Lung (tissue), 12 donors: Measurements from ENCODE around the gene TMEM270. TPM values are rescaled to one million over a fixed set of nuclear protein-coding genes. Genes with fewer than 3 reads are reported as not detected.

Experiments used
- ATAC-seq: fragments of 200-7000 bp; cut with Tn5 transposase; one replicate; pipeline ENCODE4 v1.9.1; 2020; ENCODE audit warnings: moderate number of reproducible peaks; ENCODE audit not compliant: insufficient read depth, low FRiP score
- DNase-seq, 3 donors: peaks; one replicate each; pipeline ENCODE4 v3.0.0-alpha.2; 2013 to 2017
- H3K27ac ChIP-seq, 2 donors: one replicate each; pipeline ENCODE4 v1.5.1; 2013; ENCODE audit warnings: mild to moderate bottlenecking in 2 of 2, moderate library complexity in 2 of 2, control low read depth in 1 of 2, inconsistent platforms in 1 of 2, low read depth in 1 of 2, low read length in 1 of 2
- H3K27me3 ChIP-seq, 3 donors: one replicate each; pipeline ENCODE4 v1.5.1; 2013; ENCODE audit warnings: low read length in 2 of 3; ENCODE audit not compliant: control insufficient read depth in 3 of 3, insufficient read depth in 3 of 3
- H3K36me3 ChIP-seq, 4 donors: one replicate each; pipeline ENCODE4 v1.5.1; 2013; ENCODE audit warnings: low read length in 4 of 4, mild to moderate bottlenecking in 1 of 4, moderate library complexity in 1 of 4; ENCODE audit not compliant: control insufficient read depth in 4 of 4, insufficient read depth in 4 of 4
- H3K4me1 ChIP-seq, 5 donors: one replicate each; pipeline ENCODE4 v1.5.1; 2013; ENCODE audit warnings: low read length in 5 of 5, mild to moderate bottlenecking in 2 of 5, moderate library complexity in 1 of 5; ENCODE audit not compliant: control insufficient read depth in 5 of 5, insufficient read depth in 5 of 5
- H3K4me3 ChIP-seq: one replicate; pipeline ENCODE4 v1.5.1; 2013; ENCODE audit warnings: mild to moderate bottlenecking, control low read depth, moderate library complexity
- H3K9ac ChIP-seq, 2 donors: one replicate each; pipeline ENCODE4 v1.5.1; 2013; ENCODE audit warnings: low read length in 2 of 2, control low read depth in 1 of 2; ENCODE audit not compliant: insufficient read depth in 1 of 2
- H3K9me3 ChIP-seq, 4 donors: one replicate each; pipeline ENCODE4 v1.5.1; 2013; ENCODE audit warnings: low read length in 3 of 4, mild to moderate bottlenecking in 1 of 4, moderate library complexity in 1 of 4; ENCODE audit not compliant: control insufficient read depth in 4 of 4, insufficient read depth in 3 of 4
- CTCF ChIP-seq: IDR thresholded peaks from 2 replicates; pipeline ENCODE4 v1.5.1; 2012; ENCODE audit warnings: mild to moderate bottlenecking; ENCODE audit errors: control extremely low read depth, extremely low read depth
- WGBS, 2 donors: extraction: QIAGEN DNeasy Blood & Tissue Kit; methylation state at CpG; one replicate each; pipeline ENCODE4 v1.1.7; 2013; 5-methylcytosine and 5-hydroxymethylcytosine counted together
- polyA plus RNA-seq, 2 donors: library from polyadenylated mRNA; stranded (reverse); fragments of 200-250 nt; gene quantifications; one replicate each; pipeline ENCODE4 v1.2.1, GENCODE V29; 2013
- total RNA-seq, 2 donors: library from RNA; depleted of rRNA in 1 of 2; stranded (reverse); fragments of >200 nt in 1 of 2; gene quantifications; one replicate each; pipeline ENCODE4 v1.2.1, GENCODE V29; 2014 to 2021
- donor health status: control.
- donor health status: control.
- donor health status: Bipolar disorder and iron deficiency.
- donor health status: healthy.
- donor health status: DM: yes; HTN: yes; CAD: no.

The TMEM270 gene
- total and polyA plus RNA-seq, 4 donors, result 0.19 to 1.1 (median 0.20) TPM; not detected in 1

GRCh38 chr7:73840715-73841379 lies 20.1 kb upstream of the TMEM270 start:
- TF ChIP-seq CTCF, result no peak
- Histone ChIP-seq H3K27me3 (no peaks in the 10 kb centered on the region), H3K27ac (no peak overlapping the region), H3K4me1 (peaks cover 0 to 7% (median 3%) of the 10 kb centered on the region in 5 donors), H3K36me3 (no peaks in the 10 kb centered on the region), H3K9me3 (no peaks in the 10 kb centered on the region), H3K9ac (no peak overlapping the region), H3K4me3 (no peak overlapping the region)
- 89 to 93% methylated on average over 16 of the region's 16 CpGs for WGBS, 2 donors
- DNase-seq (no peak), ATAC-seq (no peak)

- TF ChIP-seq CTCF, result no peak
- Histone ChIP-seq H3K4me1 (peaks cover 0 to 7% (median 3%) of the 10 kb centered on the region in 5 donors), H3K9ac (peak overlapping the region in 1 of 2 donors; percentile 41), H3K27me3 (no peaks in the 10 kb centered on the region), H3K36me3 (no peaks in the 10 kb centered on the region), H3K9me3 (no peaks in the 10 kb centered on the region), H3K4me3 (no peak overlapping the region), H3K27ac (peak overlapping the region in 1 of 2 donors; percentile 89)
- 63 to 82% methylated on average over 15 of the region's 15 CpGs for WGBS, 2 donors
- no peak for DNase-seq
- ATAC-seq, result no peak
Observed at GRCh38 chr7:73841689-73842066, 19.3 kb upstream of the TMEM270 start.

GRCh38 chr7:73842067-73842976 lies 18.6 kb upstream of the TMEM270 start, which contains the start of gene METTL27:
Gene METTL27, minus strand, starts transcription at chr7:73842516. Its CDS starts 376 bp downstream, at chr7:73842140.
- Histone ChIP-seq H3K27ac (peak within 1 kb of the TSS in 1 of 2 donors; percentile 89), H3K4me3 (peak within 1 kb of the TSS; percentile 58), H3K9ac (peak within 1 kb of the TSS; percentile 41 to 87), H3K27me3 (no peaks in the 10 kb centered on the region), H3K36me3 (no peaks in the 10 kb centered on the region), H3K4me1 (peaks cover 0 to 7% (median 3%) of the 10 kb centered on the region in 5 donors), H3K9me3 (no peaks in the 10 kb centered on the region)
- ATAC-seq (peak; percentile 92), DNase-seq (peak; percentile 96 to 98 (median 97))
- WGBS, 2 donors, result 7% methylated on average over 31 to 44 of the region's 45 CpGs
- TF ChIP-seq CTCF, result no peak
